Epithelial cell of esophagus (primary cell): Measurements from ENCODE around the gene CPLANE2.

Experiments
- DNase-seq: peaks from one replicate; pipeline ENCODE4 v3.0.0; 2010; ENCODE audit warnings: low read depth
- H3K4me3 ChIP-seq: 2 replicates; pipeline ENCODE4 v1.5.1; 2011; ENCODE audit warnings: mild to moderate bottlenecking, low read length, control low read depth
- TF ChIP-seq, protein P1 (sequence below): IDR thresholded peaks from 2 replicates; pipeline ENCODE4 v1.5.1; 2011; ENCODE audit warnings: low read depth, mild to moderate bottlenecking, low read length, control low read depth, inconsistent platforms; ENCODE audit not compliant: insufficient read depth; ENCODE audit errors: missing control alignments

Gene CPLANE2

DNA sequence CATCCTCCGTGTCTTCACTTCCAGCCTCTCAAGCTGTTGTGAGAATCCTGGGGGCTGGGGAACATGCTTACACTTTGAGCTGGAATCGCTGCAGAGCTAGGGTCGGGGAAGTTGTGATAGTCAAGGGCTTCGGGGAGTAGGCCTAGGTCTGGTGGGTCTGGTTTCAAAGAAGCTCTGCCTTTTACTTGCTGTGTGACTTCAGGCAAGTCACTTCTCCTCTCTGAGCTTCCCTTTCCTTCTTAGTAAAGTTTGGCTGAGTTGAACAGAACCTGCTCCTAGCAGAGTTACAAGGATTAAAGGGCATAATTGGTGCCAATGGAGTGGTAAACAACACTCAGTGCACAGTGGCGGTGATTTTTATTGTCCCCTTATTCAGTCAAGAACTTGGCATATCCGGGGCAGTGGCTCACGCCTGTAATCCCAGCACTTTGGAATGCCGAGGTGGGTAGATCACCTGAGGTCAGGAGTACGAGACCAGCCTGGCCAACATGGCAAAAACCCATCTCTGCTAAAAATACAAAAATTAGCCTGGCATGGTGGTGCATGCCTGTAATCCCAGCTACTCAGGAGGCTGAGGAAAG, 50.2 kb downstream of the CPLANE2 start:
- TF ChIP-seq, protein P1, sequence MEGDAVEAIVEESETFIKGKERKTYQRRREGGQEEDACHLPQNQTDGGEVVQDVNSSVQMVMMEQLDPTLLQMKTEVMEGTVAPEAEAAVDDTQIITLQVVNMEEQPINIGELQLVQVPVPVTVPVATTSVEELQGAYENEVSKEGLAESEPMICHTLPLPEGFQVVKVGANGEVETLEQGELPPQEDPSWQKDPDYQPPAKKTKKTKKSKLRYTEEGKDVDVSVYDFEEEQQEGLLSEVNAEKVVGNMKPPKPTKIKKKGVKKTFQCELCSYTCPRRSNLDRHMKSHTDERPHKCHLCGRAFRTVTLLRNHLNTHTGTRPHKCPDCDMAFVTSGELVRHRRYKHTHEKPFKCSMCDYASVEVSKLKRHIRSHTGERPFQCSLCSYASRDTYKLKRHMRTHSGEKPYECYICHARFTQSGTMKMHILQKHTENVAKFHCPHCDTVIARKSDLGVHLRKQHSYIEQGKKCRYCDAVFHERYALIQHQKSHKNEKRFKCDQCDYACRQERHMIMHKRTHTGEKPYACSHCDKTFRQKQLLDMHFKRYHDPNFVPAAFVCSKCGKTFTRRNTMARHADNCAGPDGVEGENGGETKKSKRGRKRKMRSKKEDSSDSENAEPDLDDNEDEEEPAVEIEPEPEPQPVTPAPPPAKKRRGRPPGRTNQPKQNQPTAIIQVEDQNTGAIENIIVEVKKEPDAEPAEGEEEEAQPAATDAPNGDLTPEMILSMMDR: no peak
- DNase-seq: no peak

DNA sequence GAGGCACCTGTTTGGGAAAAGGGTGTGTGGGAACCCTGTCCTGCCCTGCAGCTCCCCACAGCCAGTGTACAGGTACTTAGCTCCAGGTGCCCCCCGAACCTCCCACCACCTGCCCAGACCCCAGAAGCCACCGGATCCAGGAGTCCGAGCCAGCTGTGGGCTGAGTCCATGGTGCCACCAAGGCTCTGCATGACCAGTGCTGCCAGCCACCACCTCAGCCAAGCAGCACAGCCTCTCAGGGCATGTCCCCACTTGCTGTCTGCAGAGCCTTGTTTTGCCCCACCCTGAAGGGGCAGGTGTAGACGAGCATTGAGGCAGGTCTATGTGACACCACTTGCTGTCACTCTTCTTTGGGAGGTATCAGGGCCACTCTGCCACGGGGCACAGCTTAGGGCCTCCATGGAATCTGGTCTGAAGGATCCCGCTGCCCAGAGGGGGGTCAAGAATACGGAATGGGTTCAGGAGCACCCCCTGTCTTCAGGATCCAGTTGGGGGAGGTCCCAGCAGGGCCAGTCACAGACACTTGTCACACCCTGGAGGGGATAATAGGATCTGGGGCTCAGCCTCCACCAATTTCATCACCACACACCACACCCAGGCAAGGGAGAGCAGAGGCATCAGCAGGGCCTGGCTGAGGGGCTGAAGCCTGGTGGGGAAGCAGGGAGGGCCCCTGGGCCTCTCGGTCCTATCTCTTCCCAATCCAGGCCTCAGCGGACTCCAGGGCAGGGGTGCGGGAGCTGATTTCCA, 52.3 kb downstream of the CPLANE2 start:
- peak; percentile 92 for DNase-seq
- H3K4me3 ChIP-seq: no peak overlapping the region
- TF ChIP-seq, protein P1: peak; percentile 15

More for the DNA sequence above, 50.2 kb downstream of the CPLANE2 start:
- H3K4me3 ChIP-seq: no peak overlapping the region

DNA sequence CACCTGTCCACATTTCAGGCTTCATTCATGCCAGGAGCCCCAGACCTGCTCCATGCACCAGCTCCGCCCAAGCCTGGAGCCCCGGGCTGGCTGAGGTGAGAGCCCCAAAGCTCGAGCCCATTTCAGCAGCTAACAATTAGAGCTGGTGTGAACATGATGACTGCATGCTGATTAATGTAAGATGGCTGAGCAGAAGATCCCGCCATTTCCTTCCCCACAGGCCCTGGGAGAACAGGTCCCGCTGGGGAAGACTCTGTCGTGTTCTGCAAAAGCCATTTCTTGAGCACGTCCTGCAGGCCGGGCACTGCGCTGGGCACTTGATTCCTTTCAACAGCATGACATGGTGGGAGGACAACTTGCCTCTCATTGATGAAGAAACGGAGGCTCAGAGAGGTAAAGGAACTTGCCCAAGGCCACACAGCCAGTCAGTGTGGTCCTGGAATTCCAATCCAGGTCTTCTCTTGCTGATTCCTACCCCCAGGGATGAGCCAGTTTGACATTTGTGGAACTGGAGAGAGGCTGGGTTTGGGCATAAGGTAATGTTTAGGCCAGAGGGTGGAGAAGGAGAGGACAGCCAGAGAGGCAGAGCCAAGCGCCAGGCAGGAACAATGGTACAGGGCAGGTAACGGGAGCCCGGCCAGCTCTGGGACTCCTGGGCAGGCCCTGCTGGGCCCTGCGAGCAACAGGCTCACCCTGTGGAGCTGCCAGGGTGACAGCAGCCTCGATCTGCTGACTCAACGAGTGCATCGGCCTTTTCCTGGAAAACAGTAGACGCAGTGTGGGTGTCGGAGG, 53.0 kb downstream of the CPLANE2 start:
- H3K4me3 ChIP-seq: no peak overlapping the region
- TF ChIP-seq, protein P1: no peak
- DNase-seq: peak; percentile 79

DNA sequence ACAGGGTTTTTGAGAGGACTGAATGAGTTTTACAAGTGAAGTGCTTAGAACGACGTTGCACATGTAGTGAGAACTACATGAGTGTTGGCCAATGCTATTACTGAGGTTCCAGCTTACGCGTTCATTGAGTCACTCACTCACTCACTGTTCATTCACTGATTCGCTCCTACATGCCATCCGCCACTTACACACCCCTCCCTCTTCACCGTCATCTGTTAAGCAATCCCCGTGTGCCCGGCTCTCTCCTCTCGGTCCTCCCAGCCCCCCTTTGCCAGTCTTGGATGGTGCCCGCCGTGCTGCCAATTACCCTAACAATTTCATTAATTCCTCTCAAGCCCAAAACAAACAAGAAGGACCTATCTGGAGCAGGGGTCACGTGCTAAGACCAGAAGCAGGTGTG, 53.8 kb downstream of the CPLANE2 start:
- H3K4me3 ChIP-seq: no peak overlapping the region
- TF ChIP-seq, protein P1: no peak
- peak; percentile 99 for DNase-seq

DNA sequence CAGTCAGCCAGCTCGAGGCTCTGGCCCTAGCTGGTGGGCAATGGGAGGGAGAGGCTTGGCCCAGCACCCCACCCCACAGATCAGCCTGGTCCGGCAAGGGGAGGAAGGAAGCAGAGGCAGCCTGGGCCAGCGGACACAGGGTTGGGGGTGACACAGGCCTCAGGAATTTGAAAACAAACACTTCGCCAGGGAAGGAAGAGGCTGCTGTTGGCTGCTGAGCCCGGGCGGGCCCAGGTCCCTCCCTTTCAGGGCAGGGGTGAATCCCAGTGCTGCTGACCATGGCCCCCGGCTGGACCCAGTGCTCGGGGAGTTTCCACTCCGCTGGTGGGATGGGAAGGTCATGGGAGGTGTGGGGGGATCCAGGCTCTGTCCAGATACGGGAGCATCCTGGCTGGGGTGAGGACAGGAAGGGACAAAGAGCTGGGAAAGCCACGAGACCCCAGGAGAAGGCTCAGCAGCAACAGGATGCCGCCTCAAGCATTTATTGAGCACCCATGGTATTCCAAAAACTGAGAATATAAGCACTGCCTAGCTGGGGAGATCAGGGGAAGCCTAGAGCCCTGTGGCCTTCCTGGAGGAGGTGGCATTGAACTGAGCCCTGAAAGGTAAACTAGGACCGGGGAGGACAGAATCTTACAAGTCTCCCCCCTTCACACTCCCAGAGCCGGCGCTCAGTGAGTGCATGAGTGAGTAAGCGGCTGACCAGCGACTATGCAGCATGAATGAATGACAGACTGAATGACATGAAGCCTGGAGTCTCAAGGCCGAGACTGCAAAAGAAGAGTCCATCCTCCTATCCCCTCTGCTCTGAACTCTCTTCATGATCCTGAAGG, 54.9 kb downstream of the CPLANE2 start:
- DNase-seq: peak; percentile 87
- TF ChIP-seq, protein P1: no peak
- H3K4me3 ChIP-seq: no peak overlapping the region
